Naive thymus-derived CD8-positive, alpha-beta T cell (primary cell): ENCODE results near the gene CHRDL2. TPM values are rescaled to one million over a fixed set of nuclear protein-coding genes. Genes with fewer than 3 reads are reported as not detected.
A peak's percentile ranks its signal among the peaks of the same experiment; 100 is the strongest.
"Not testable (repeated sequence)": the region's sequence is repeated elsewhere in the genome, so short reads cannot be mapped to it uniquely, and the experiment has no call there.

ENCODE experiments used
- ATAC-seq, 2 donors: fragments of 150-1000 bp; cut with Tn5 transposase in 1 of 2; sonication (Bioruptor Pico), chemical (Tn5 transposase) in 1 of 2; 1 replicate in 1 of 2; 2 replicates in 1 of 2; pipeline ENCODE4 v1.10.0; 2021; ENCODE audit warnings: mild to moderate bottlenecking in 2 of 2, moderate library complexity in 2 of 2
- POLR2A ChIA-PET: fragments of 350-600 bp; sonication (Branson Sonifier 250); formaldehyde crosslinking; loops from one replicate; lab custom pipeline; 2021; ENCODE audit warnings: antibody characterized with exemption; lab: Charles Lee
- DNase-seq, 10 donors: peaks; one replicate each; pipeline versions ENCODE4 v3.0.0 to v3.0.0-alpha.2; 2020 to 2022
- H3K27ac Mint-ChIP-seq, 10 donors: one replicate each; pipeline ENCODE4 v1.8.0; 2020 to 2022; ENCODE audit warnings: mild to moderate bottlenecking in 10 of 10, mixed read lengths in 10 of 10, moderate library complexity in 4 of 10, inconsistent platforms in 1 of 10
- H3K27me3 Mint-ChIP-seq, 5 donors: one replicate each; pipeline ENCODE4 v1.8.0; 2021 to 2022; ENCODE audit warnings: mixed read lengths in 5 of 5
- H3K36me3 Mint-ChIP-seq, 3 donors: one replicate each; pipeline ENCODE4 v1.8.0; 2020 to 2022; ENCODE audit warnings: mixed read lengths in 3 of 3, mild to moderate bottlenecking in 2 of 3, inconsistent platforms in 1 of 3
- H3K4me1 Mint-ChIP-seq, 4 donors: one replicate each; pipeline ENCODE4 v1.8.0; 2021 to 2022; ENCODE audit warnings: mixed read lengths in 4 of 4
- H3K4me3 Mint-ChIP-seq, 10 donors: one replicate each; pipeline ENCODE4 v1.8.0; 2020 to 2022; ENCODE audit warnings: mild to moderate bottlenecking in 10 of 10, mixed read lengths in 10 of 10, moderate library complexity in 6 of 10, inconsistent platforms in 1 of 10
- H3K9me3 Mint-ChIP-seq, 9 donors: one replicate each; pipeline ENCODE4 v1.8.0; 2020 to 2022; ENCODE audit warnings: mixed read lengths in 9 of 9, mild to moderate bottlenecking in 3 of 9, inconsistent platforms in 1 of 9, moderate library complexity in 1 of 9
- polyA plus RNA-seq, 3 donors: library from polyadenylated mRNA; unstranded; fragments of 300-500 nt; fragmentation: Illumina TruSeq; gene quantifications; one replicate each; pipeline ENCODE4 v1.2.3, GENCODE V29; 2021
- total RNA-seq, 8 experiments: library from RNA in 2 of 8; stranded (reverse) in 2 of 8; gene quantifications; one replicate each; pipeline ENCODE4 v1.2.3 and lab custom pipeline; 2021 to 2026

CHRDL2 gene
- total and polyA plus RNA-seq, 5 experiments from 2014 or later, result not detected

DNA sequence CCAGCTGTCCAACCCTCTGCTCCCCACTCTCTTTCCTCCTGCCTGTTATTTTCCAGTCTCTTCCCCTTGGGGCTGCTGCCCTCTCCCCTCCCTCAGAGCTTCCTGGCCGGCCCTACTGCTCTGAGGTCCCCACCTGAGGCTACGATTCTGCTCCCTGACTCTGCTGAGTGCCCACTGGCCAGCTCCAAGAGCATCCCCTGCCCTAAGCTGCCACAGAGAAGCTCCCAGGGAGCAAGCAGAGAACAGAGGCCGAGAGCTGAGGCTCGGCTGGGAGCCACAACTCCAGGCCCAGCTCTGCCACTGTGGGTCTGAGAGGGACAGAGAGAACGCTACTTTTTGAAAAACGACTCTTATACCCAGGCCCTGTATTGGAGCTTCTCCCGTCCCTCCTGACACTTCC lies 61.1 kb downstream of the CHRDL2 start:
- no peaks in the 10 kb centered on the region for H3K27me3 Mint-ChIP-seq
- DNase-seq (no peak), ATAC-seq (no peak)
- peaks cover 0 to 1% (median 0%) of the 10 kb centered on the region in 9 donors for H3K9me3 Mint-ChIP-seq
- no peaks in the 10 kb centered on the region for H3K4me1 Mint-ChIP-seq
- no peak overlapping the region for H3K4me3 Mint-ChIP-seq
- H3K27ac Mint-ChIP-seq, result peak overlapping the region in 3 of 10 donors; percentile 37 to 52 (median 40)
- no peaks in the 10 kb centered on the region for H3K36me3 Mint-ChIP-seq
- POLR2A ChIA-PET, result no interaction called here

DNA sequence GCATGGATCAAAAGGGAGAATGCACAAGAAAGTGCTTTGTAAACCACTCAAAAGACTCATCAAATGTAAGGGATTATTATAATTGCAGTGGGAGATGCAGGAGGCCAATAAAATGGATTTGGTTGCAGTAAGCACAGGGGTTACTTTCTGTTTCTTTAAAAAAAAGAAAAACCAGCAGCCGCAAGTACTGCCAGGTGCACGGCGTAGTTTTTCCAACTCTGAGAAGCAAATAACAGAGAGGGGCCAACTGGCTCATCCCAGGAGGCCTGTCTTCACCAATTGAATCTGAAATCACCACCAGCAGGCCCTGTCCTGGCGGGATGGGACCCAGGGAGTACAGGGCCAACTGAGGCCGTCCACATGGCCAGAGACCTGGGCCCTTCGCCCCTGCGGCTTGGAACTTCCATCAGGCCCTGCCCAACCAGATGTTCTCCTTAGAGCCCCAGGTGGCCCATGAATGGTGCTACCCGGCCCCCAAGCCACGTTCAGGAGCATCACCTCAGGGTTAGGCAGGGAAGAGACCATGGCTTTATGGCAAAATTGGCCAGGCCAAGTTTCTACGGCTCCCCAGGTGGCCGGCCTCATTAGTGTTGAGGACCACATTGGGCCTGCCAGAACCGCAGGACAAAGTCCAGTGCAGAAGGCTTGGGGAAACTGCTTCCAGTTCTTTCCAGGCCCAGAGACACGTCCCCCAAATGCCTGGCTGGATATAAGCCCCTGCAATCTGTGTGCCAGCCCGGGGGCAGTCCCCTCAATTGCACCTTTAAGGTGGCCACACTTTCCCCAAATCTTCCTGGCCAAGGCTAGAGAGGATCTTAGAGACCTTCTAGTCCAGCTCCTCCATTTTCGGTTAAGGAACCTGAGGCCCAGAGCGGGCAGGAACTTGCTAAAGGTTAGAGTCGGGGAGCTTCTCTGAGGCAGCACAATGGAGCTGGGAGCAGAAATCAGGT lies 61.7 kb downstream of the CHRDL2 start:
- peaks cover 0 to 1% (median 0%) of the 10 kb centered on the region in 9 donors for H3K9me3 Mint-ChIP-seq
- H3K27me3 Mint-ChIP-seq, result no peaks in the 10 kb centered on the region
- no peak for ATAC-seq
- no peak for DNase-seq
- H3K4me1 Mint-ChIP-seq, result no peaks in the 10 kb centered on the region
- H3K36me3 Mint-ChIP-seq, result no peaks in the 10 kb centered on the region
- no peak overlapping the region for H3K4me3 Mint-ChIP-seq
- POLR2A ChIA-PET, result no interaction called here
- no peak overlapping the region for H3K27ac Mint-ChIP-seq

GRCh38 chr11:74663315-74663714 lies 67.9 kb downstream of the CHRDL2 start:
- H3K36me3 Mint-ChIP-seq, result peaks cover 16 to 37% (median 21%) of the 10 kb centered on the region in 3 donors
- POLR2A ChIA-PET, result no interaction called here
- H3K27ac Mint-ChIP-seq, result no peak overlapping the region
- no peaks in the 10 kb centered on the region for H3K4me1 Mint-ChIP-seq
- H3K4me3 Mint-ChIP-seq, result no peak overlapping the region
- H3K9me3 Mint-ChIP-seq, result peaks cover 0 to 24% (median 12%) of the 10 kb centered on the region in 9 donors
- H3K27me3 Mint-ChIP-seq, result no peaks in the 10 kb centered on the region
- no peak for DNase-seq
- ATAC-seq, result no peak

- Mint-ChIP-seq H3K4me1 (no peaks in the 10 kb centered on the region), H3K36me3 (peaks cover 16 to 44% (median 28%) of the 10 kb centered on the region in 3 donors), H3K27me3 (no peaks in the 10 kb centered on the region), H3K4me3 (no peak overlapping the region), H3K27ac (no peak overlapping the region), H3K9me3 (peaks cover 0 to 30% (median 13%) of the 10 kb centered on the region in 9 donors)
- no peak for ATAC-seq
- DNase-seq, result no peak
- POLR2A ChIA-PET, result no interaction called here
These were observed 68.6 kb downstream of the CHRDL2 start for GRCh38 chr11:74662487-74663103.

DNA sequence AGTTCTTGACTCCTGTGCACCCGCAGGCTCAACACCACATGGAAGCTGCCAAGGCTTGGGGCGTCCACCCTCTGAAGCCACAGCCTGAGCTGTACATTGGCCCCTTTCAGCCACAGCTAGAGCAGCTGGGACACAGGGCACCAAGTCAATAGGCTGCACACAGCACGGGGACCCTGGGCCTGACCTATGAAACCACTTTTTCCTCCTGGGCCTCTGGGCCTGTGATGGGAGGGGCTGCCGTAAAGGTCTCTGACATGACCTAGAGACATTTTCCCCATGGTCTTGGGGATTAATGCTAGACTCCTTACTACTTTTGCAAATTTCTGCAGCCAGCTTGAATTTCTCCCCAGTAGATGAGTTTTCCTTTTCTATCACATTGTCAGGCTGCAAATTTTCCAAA lies 72.1 kb downstream of the CHRDL2 start:
- not testable (repeated sequence) for H3K4me3 Mint-ChIP-seq, H3K4me1 Mint-ChIP-seq

GRCh38 chr11:74654976-74655375 lies 76.2 kb downstream of the CHRDL2 start:
- POLR2A ChIA-PET, result no interaction called here
- Mint-ChIP-seq H3K27ac (no peak overlapping the region), H3K4me1 (peaks cover 0 to 2% (median 0%) of the 10 kb centered on the region in 4 donors), H3K9me3 (peaks cover 0 to 17% (median 8%) of the 10 kb centered on the region in 9 donors), H3K27me3 (no peaks in the 10 kb centered on the region), H3K36me3 (peaks cover 26 to 63% (median 50%) of the 10 kb centered on the region in 3 donors), H3K4me3 (no peak overlapping the region)
- ATAC-seq, result no peak
- no peak for DNase-seq

More for the DNA sequence above, 72.1 kb downstream of the CHRDL2 start:
- DNase-seq, POLR2A ChIA-PET, ATAC-seq, H3K27ac Mint-ChIP-seq, H3K27me3 Mint-ChIP-seq: not testable (repeated sequence)
- Mint-ChIP-seq H3K9me3 (peaks cover 0 to 30% (median 14%) of the 10 kb centered on the region in 9 donors), H3K36me3 (peaks cover 19 to 57% (median 37%) of the 10 kb centered on the region in 3 donors)

GRCh38 chr11:74650498-74650897 lies 80.7 kb downstream of the CHRDL2 start:
- H3K36me3 Mint-ChIP-seq, result peaks cover 25 to 40% (median 31%) of the 10 kb centered on the region in 3 donors
- DNase-seq (no peak), ATAC-seq (no peak)
- H3K27ac Mint-ChIP-seq, result no peak overlapping the region
- H3K9me3 Mint-ChIP-seq, result peaks cover 0 to 4% (median 0%) of the 10 kb centered on the region in 9 donors
- H3K4me3 Mint-ChIP-seq, result no peak overlapping the region
- POLR2A ChIA-PET, result no interaction called here
- peaks cover 0 to 2% (median under 1%) of the 10 kb centered on the region in 4 donors for H3K4me1 Mint-ChIP-seq
- H3K27me3 Mint-ChIP-seq, result no peaks in the 10 kb centered on the region

DNA sequence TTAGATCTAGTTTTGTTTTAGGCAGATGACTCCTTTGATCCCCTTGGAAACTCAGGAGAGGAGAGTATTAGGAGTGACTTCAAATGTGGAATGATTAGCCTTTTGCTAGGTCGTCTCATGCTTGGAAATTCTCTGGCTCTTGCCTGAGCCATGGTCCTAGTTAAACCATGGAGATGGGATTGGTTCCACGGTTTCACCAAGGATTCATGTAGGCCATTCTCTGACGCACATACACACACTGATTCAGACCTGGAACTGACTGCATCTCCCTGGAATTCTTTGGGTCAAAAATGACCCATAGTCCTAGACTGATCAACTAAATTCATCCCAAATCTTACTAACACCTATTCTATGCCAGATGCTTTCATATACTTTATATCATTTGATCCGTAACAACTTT lies 82.3 kb downstream of the CHRDL2 start:
- Mint-ChIP-seq H3K27me3 (no peaks in the 10 kb centered on the region), H3K4me1 (peaks cover 0 to 2% (median under 1%) of the 10 kb centered on the region in 4 donors), H3K9me3 (peaks cover 0 to 4% (median 0%) of the 10 kb centered on the region in 9 donors), H3K4me3 (no peak overlapping the region), H3K36me3 (peaks cover 22 to 39% (median 37%) of the 10 kb centered on the region in 3 donors), H3K27ac (no peak overlapping the region)
- DNase-seq (no peak), ATAC-seq (no peak)
- POLR2A ChIA-PET, result no interaction called here

DNA sequence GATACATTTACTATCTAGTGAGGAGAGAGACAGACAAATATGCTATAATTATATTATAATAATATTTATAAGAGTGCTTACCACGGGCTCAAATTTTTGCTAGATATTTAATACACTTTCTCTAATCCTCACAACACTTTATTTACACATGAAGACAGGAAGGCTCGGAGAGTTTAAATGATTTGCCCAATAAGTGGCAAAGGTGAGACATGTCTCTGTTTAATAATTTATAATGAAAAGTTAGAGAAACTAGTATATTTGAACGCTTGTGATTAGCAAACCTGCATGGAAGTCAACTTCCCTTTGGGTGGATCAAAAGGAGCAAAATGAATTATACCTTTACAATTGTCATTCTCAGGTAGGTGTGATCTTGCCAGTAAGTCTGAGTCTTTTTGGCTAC lies 83.4 kb downstream of the CHRDL2 start:
- Mint-ChIP-seq H3K27ac (no peak overlapping the region), H3K9me3 (peaks cover 0 to 4% (median 0%) of the 10 kb centered on the region in 9 donors), H3K4me3 (no peak overlapping the region), H3K4me1 (peaks cover 0 to 3% (median under 1%) of the 10 kb centered on the region in 4 donors), H3K27me3 (no peaks in the 10 kb centered on the region), H3K36me3 (peaks cover 15 to 40% (median 33%) of the 10 kb centered on the region in 3 donors)
- no peak for DNase-seq
- ATAC-seq, result no peak
- POLR2A ChIA-PET, result no interaction called here

DNA sequence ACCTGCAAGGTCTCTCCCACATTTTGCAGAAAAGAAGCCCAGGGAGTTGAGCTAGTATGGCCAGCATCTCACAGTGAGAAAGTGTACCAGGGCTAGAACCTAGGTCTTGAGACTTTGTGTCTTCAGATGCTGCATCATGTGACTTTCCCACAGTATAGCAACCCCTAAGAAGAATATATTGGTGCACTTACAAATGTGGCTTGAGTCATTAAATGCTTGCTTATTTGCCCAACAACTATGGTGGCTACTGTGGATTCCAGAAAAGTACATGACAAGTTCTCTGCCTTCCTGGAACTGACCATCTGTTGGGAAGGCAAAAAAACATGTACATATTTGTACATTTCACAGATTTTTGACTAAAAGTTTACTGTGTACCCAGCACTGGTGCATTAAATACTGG lies 83.8 kb downstream of the CHRDL2 start:
- Mint-ChIP-seq H3K9me3 (peaks cover 0 to 2% (median 0%) of the 10 kb centered on the region in 9 donors), H3K27me3 (no peaks in the 10 kb centered on the region), H3K4me3 (no peak overlapping the region), H3K4me1 (peaks cover 0 to 3% (median under 1%) of the 10 kb centered on the region in 4 donors), H3K27ac (no peak overlapping the region), H3K36me3 (peaks cover 12 to 43% (median 31%) of the 10 kb centered on the region in 3 donors)
- POLR2A ChIA-PET, result no interaction called here
- ATAC-seq, result no peak
- DNase-seq, result no peak

DNA sequence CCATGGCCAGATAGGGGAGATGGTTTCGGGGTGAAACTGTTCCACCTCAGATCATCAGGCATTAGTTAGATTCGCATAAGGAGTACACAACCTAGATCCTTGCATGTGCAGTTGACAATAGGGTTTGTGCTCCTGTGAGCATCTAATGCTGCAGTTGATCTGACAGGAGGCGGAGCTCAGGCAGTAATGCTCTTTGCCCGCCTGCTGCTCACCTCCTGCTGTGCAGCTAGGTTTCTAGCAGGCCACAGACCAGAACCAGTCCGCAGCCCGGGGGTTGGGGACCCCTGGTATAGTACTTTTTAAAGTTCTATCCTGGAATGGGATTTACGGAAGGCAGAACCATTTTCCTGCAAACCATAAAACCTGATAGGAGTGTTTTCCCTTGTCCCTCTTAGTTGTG lies 84.3 kb downstream of the CHRDL2 start:
- peaks cover 0 to 1% (median 0%) of the 10 kb centered on the region in 9 donors for H3K9me3 Mint-ChIP-seq
- H3K27me3 Mint-ChIP-seq, result no peaks in the 10 kb centered on the region
- H3K36me3 Mint-ChIP-seq, result peaks cover 10 to 43% (median 31%) of the 10 kb centered on the region in 3 donors
- peaks cover 0 to 3% (median under 1%) of the 10 kb centered on the region in 4 donors for H3K4me1 Mint-ChIP-seq
- H3K4me3 Mint-ChIP-seq, result no peak overlapping the region
- no peak for DNase-seq
- ATAC-seq, result no peak
- H3K27ac Mint-ChIP-seq, result no peak overlapping the region
- POLR2A ChIA-PET, result no interaction called here
